NCI-H2227 (cell line): Measurements from ENCODE around the gene GSTM3.

Source experiments
- DNase-seq: peaks from one replicate; lab custom pipeline; 2025; ENCODE audit not compliant: unreplicated experiment; lab: John Stamatoyannopoulos, UW

GSTM3 gene

DNA sequence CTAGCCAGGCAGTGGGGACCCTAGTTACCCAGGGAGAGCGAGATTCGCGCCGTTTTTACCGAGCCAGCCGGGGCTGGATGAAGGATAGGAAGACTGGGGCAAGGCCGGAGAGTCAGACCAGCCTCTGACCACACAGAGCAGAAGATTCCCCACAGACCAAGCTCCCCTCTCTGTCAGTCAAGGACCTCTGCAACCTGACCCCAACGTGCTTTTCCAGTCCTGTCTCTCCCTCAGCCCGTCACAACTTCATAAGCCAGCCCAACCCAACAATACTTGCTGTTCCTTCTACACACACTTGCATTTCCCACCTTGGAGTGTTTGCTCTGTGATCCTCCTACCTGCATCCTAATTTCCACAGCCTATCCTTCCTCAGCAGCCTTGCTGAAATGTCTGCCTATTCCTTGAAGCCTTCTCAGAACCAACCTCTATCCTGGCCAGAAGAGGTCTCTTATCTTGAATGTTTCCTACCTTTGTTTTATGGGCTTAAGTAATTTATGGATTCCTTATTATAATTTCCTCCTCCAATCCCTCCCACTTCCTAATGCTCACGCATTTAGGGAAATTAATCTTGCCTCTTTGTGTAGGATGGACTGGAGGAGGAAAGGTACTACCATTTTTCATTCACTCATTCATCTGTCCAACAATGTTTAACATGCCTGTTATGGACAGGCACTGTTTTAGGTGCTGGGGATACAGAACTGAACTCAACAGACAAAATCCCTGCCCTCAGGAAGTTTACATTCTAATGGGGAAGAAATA, at the start of gene GSTM3:
GSTM3 (minus strand) TSS at position 424 of the 759 bp plus-strand sequence. CDS start 751 bp downstream, outside the sequence.
- no peak for DNase-seq

DNA sequence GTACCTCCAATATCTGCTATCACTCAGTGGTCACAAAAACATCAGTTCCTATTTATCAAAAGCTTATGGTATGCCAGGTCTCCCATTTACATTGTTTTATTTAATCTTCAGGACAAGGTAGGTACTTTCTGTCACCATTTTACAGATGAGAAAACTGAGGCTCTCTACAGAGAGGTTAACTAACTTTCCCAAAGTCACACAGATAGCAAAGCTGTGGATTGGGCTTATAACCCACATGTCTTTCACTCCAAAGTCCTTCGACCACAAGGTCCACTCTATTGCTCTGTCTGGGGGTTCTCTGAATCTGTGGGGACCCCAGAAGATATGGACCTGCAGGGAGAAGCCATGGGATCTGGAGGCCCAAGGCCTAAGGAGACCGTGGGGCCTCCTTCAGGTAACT, 49.5 kb upstream of the GSTM3 start:
- DNase-seq = no peak

DNA sequence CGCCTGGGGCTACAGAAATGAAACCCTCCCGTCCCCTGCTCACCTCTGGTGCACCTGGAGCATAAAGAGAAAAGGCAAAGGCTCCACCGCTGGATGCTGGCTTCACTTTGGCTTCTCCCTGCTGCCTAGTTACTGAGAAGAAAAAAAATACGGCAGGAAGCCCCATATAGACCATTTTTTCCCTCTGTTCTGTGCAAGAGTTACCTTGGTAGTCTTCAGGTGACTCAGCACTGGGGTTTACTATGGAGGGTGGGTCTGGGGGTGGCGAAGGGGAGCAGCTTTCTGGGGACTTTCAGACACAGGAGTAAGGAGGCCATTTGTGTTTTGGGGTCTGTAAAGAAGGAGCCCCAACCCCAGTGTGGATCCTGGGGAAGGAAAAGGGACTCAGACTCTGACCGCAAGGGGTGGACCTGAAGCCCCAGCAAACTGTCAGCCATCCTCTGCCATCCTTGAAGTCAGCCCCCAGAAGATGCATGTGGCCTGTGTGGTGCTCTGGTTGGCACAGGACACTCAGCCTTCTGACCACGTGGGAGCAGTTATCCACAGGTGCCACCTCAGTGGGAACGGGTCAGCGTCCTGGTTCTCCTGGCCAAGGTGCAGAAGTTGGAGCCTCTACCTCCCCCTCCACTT, 48.8 kb upstream of the GSTM3 start:
- DNase-seq = no peak

DNA sequence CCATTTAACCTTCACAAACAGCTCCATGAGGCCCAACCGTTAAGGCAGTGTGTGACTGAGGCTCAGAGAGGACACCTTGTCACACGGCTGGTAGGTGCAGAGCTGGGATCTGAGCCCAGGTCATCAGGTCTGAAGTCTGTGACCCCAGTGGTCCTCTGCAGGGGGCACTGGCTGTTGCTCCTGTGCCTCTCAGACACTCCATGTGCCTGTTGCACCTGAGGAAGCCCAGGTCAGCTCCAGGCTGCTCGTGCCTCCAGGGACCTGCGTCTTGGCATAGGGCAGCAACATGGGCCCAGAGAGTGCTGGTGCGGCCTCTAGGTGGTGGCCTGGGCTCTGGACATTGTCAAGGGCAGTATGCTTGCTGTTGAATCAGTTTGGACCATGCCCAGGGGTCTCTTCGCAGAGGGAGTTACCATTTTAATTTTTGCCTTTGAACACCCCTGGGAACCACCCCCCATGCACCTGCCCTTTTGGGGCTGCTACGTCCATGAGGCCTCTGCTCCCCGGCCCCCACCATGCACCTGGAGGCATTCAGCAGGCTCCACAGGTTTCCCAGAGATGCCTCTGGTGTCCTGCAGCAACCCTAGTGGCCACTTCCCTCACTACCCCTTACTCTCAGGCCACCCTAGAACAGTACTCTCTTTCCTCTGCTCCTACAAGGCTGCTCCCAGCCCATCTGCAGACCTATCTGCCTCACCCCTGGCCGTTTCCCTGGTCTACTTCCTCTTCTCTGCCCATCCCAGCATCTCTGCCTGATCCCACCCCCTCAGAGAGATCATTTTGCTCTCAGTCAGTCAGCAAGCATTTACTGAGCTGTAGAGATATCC, 48.1 kb upstream of the GSTM3 start:
- DNase-seq = peak; percentile 23

DNA sequence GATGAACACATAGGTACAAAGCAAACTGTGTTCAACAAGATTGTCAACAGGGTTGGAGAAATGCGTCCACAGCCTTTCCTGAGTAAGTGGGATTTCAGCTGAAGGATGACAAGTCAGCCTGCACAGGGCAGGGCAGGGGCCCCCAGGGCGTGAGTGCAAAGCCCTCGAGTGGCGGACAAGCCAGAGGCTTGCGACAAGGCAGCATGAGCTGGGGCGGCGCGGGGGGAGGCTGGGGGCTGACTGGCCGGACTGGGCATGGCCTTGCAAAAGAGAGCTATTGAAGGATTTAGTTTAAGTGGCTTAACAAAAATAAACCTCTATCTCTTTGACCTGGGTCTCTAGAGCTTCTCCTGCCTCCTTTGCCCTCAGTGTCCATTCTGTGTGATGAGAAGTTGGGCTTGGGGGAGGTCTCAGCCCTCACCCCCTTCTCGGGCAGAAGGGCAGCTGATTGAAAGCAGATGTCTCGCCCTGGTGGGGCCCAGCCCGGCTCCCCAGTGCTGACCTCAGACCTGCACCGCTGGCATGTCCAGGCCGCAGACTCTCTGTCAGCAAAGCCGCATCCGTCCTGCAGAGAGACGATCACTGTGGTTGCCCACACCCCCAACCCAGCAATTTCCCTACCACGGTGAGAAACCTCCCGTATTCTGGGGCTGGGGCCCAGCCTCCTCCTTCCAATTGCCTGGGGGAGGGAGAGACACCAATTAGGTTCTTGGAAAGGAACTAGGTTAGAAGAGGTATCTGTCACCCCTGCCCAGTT, 47.2 kb upstream of the GSTM3 start:
- DNase-seq = no peak

DNA sequence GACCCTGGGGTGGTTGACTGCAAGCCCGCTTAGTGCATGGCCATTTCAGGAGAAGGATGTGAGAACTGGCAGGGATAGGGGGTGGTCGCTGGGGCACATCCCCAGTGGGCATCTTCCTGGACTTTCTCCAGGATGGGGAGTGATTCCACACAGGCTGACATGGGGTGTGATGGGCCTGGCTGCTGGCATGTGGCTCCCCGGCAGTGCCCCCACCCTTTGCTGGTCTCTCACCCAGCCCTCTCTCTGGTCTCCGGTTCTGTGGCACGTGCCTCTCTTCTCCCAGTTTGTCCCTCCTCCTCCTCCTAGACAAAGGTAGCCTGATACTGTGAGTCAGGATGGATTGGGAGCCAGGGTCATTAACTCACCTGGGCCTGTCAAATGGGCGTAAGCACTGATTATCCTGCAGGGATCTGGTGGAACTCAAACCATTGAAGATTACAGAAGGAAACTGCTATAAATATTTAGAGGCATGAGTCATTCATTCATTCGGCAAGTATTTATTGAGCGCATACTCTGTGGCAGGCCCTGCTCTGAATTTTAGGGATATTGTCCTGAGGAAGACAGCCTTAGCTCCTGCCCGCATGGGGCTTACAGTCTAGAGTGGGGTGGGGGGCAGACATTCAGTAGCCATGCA, 46.5 kb upstream of the GSTM3 start:
- no peak for DNase-seq

DNA sequence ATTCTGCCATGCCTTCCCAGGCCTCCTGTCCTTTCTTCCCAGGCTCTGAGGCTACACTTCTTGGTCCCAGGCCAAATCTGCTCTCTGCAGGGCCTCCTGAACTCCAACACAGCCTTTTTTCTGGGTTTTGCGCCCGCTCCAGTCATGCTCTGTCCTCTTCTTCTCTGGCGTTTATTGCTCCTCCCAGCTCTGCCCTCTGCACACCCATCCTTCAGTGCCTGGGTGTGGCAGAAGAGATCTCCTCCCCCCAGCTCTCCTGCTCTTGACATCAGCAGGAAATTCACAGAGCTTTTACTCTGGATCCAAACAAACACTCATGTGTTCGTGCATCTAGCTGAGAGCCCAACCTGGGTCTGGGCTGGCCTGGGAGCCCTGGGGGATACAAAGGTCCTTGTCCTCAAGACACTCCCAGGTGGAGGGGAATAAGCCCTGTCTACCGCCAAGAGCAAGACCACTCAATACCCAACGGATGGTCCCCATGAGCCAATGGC, 45.7 kb upstream of the GSTM3 start:
- peak; percentile 29 for DNase-seq

DNA sequence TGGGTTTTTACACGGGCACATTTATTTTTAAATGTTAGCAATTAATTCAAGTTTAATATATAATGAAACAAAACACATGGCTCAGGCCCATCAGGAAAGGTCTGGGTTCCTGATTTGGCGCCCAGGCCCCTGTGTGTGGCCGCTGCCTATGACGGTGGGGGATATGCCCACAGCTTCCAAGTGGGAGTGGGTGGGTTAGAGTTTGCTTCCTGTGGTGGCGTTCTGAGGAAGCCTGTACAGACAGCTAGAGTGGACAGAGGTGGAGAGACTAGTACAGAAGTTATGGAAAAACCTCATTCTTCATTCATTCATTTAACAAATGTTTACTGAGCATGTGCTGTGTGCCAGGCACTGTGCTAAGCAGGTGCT, 45.3 kb upstream of the GSTM3 start:
- DNase-seq = no peak

DNA sequence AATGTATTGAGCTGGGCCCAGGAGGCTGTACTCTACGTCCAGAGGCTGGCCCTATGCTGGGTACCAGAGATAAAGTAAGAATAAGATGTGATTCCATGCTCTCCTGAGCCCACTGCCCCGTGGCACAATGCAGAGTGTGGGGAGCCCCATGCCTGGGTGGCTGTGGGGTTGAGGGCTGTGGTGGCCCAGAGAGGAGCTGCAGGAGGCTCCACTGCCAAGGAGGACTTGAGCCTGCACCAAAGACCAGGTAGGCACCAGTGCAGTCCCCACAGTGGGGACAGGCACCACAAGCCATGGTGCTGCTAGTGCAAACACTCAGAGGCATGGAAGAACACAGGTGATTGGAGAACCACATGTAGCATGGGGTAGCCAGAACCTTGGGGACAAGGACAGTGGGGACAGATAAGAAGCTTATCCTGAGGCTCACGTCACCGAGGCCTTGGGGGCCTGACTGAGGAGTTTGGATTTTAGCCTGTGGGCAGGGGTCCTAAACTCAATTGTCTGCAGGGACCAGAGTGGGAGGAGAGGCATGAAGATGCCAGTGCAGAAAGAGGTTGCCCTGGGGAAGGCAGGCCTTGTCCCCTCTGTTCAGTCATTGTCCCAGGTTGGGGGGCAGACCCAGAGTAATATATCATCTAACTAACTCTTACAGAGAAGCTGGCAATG, 44.7 kb upstream of the GSTM3 start:
- DNase-seq = no peak

DNA sequence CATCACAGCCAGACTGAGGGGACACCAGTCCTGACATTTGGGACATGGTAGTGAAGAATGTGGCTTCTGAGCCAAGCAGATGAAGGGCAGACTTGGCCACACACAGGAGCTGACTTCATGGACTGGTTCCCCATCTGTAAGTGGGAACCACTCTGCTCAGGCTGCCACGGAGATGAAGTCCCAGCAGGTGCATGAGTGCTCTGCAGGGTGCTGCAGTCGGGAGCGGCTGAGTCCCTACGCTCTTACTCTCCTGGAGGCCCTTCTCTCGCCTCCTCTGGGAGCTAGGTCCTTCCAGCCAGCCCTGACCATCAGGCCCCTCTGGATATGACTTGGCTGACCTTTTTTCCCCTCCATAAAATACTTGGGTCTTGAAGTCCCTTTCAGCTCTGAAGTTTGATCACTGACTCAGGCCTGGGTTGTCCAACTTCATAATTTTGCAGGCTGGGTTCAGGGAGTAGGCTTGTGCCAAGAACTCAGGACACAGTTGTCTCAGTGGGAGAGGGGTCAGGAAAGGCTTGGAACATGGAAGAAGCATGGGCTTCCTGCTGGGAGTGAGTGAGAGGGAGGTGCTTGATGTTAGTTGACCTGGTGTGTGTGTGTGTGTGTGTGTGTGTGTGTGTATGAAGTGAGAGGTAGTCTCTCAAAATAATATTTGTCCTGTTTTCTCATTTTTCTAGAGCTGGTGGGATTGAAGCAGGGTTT, 43.9 kb upstream of the GSTM3 start:
- DNase-seq = no peak

DNA sequence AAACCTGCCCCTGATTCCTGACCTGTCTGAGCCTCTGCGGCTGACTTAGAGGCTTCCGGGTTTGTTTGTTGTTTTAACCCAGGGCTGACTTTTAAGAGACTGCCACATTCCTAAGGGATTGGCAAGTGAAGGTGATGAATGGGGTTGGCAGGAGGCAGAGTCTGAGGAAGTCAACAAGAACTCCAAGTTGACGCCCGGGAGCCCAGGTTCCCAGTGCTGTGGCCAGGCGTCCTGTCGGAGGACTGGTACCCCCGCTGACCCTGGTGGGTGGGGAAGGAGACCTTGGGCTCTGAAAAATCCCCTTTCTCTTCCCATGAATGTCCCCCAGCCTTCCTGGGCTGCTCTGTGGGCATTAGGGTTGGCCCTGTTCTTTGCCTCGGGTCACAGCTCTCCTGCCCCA, 42.6 kb upstream of the GSTM3 start:
- no peak for DNase-seq

DNA sequence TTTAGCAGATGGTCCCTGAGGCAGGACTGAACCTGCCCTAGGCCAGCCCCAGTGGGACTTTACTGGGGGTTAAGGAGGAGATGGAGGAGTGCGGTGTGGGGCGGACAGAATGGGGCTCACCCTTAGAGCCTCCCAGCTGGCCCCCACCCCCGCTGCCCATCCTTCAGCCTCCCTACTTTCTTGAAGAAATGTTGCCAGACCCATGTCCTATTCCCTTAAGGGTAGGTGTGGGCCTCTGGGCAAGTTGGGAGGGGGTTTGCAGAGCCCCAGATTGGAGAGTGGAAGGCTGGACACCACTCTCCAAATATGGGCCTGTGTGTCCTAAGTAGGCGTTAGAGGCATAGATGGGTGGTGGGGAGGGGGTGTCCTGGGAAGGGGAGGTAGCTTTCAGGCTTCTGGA, 42.1 kb upstream of the GSTM3 start:
- no peak for DNase-seq

DNA sequence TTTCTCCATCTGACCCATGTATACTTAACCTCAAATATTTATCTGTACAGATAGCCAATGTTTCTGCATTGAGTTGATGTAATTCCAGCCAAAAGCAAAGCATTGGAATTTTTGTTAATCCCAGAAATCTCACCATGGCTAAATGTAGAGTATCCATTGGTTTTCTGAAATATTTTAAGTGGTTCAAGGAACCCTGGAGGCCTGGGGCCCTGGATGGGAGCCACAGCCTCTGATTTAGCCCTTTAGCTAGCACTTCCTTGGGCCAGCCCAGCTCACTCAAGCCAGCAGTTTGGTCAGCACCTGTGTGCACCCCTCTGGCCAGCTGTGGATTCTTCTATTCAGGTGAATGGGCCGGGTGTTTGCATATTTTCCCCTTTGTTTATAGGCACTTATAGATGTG, 41.7 kb upstream of the GSTM3 start:
- no peak for DNase-seq

DNA sequence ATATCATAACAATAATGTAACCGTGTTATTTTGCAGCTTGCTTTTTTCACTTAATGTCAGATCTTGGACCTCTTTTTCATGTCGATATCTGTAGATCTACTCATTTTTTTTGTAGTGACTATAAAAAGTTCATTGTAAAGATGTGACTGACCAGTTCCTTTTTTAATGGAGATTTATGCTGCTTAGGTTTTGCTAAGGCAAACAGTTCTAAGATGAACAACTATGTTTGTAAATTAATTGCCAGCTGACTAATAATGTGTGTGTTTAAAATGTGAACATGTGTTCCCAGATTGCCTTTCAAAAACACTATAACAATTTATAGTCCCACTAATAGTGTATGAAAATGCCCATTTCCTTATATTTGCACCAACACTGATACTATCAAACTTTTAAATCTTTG, 41.0 kb upstream of the GSTM3 start:
- no peak for DNase-seq

DNA sequence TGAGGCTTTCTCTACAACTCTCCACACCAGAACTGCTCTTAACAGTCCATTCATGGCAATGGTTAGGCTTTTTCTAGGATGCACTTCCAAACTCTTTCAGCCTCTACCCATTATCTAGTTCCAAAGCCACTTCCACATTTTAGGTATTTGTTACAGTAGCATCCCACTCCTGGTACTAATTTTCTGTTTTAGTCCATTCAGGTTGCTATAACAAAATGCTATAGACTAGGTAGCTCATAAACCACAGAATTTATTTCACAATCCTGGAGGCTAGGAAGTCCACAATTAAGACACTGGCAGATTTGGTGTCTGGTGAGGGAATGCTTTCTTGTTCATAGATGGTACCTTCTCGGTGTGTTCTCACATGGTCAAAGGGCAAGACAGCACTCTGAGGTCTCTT, 40.1 kb upstream of the GSTM3 start:
- no peak for DNase-seq

DNA sequence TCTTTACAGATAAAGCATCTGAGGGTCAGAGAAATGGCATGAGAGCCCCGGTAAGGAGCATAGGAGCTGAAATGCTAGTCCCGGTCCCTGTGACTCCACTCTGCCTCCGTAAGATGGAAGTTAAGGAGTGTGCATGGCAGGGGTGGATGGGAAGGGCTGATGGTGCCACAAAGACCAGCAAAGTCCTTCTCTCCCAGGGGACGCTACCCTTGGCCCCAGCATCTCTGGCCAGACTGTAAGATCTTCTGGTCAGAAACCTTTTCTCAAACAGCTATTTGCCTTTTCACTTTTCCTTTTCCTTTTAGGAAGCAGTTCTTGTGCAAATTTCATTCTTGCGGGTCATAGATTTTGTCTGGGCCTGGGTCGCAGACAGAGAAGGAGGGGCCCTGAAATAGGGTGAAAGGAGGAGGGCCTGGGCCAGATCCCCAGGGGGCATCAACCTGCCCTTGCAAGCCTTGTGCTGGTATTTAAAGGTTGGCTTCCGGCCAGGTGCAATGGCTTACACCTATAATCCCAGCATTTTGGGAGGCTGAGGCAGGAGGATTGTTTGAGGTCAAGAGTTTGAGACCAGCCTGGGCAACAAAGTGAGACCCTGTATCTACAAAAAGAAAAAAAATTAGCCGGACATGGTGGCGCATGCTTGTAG, 37.3 kb upstream of the GSTM3 start:
- DNase-seq = no peak

DNA sequence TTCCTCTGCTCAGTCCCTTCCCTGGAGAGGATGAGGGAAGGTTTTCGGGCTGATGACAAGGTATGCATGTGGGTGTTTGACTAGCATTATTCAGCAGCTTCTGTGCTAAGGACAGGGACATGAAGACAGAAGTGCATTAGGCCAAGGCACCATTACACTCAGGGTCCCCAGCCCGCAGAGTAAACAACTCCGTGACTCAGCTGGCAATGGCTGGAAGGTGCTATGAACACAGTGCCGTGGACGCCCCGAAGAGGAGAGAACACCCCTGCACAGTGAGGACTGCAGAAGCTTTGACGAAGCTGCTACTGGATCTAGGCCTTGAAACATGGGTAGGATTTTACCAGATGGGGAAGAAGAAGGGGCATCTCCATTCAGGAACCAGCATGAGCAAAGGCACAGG, 36.6 kb upstream of the GSTM3 start:
- no peak for DNase-seq

DNA sequence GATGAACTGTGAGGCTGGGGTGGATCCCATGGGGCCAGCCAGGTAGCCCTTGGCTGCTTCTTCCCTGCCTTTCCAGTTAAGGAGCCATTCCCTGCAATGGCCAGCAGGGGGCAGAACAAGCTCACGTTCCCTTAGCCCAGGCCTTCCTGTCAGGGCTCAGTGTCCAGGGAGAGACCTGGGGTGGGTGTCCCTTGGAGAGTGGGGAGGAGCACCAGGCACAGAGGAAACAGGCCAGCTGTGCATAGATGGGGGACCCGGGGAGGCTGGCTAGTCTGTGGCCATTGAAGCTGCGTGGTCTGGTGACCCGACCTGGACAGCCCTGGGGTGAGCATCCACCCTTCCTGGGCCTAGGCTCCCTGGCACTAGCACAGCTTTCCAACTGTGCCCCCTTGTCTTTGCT, 36.1 kb upstream of the GSTM3 start:
- peak; percentile 92 for DNase-seq

DNA sequence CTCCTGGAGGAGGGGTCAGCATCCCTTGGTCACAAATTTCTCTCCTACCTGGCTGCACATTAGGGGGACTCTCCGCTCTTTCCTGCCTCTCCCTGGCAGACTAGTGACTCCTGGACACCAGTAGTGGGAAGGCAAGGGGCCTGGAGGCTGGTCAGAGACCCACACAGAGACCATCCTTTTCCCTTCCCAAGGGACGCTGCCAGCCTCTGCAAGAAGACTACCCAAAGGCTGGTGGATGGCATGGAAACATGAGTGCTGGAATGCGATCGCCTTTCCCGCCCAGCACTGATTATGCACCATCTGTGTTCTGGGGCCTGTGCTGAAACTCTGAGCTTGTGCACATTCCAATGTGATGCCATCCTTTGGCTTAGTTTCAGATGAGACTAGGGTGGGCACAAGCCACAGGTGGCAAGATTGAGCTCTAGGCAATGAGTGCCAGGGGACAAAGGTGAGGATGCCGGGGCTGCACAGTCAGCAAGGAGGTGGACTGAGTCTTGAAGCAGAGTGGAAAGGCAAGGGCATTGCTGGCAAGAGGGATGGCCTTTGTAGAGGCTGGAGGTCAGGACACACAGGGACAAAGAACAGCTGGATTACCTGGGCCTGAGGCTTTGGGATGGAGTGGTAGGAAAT, 35.5 kb upstream of the GSTM3 start:
- DNase-seq = no peak
